ENCODE results near the gene ANKRD11. TPM values are rescaled to one million over a fixed set of nuclear protein-coding genes. Genes with fewer than 3 reads are reported as not detected.
"Not testable (repeated sequence)": the region's sequence is repeated elsewhere in the genome, so short reads cannot be mapped to it uniquely, and the experiment has no call there.

ANKRD11 gene
- total RNA-seq, 1 donor from 2014 or later: 367 TPM

GRCh38 chr16:89383095-89384003 lies 107.0 kb downstream of the ANKRD11 start:
- Mint-ChIP-seq H3K4me1 (ENCODE audit: low read depth, unreplicated experiment) (peaks cover 70% of the 10 kb centered on the region), H3K9me3 (ENCODE audit: unreplicated experiment) (peaks cover 30% of the 10 kb centered on the region), H3K4me3 (ENCODE audit: unreplicated experiment) (peak overlapping the region; percentile 47), H3K36me3 (ENCODE audit: unreplicated experiment) (no peaks in the 10 kb centered on the region), H3K27me3 (ENCODE audit: unreplicated experiment) (peaks cover 34% of the 10 kb centered on the region), H3K27ac (ENCODE audit: unreplicated experiment) (peak overlapping the region; percentile 81)
- TF ChIP-seq CTCF (IDR thresholded peaks at IDR 0.05; ENCODE audit: partially characterized antibody, unreplicated experiment): no peak
- DNase-seq: peak; percentile 54

DNA sequence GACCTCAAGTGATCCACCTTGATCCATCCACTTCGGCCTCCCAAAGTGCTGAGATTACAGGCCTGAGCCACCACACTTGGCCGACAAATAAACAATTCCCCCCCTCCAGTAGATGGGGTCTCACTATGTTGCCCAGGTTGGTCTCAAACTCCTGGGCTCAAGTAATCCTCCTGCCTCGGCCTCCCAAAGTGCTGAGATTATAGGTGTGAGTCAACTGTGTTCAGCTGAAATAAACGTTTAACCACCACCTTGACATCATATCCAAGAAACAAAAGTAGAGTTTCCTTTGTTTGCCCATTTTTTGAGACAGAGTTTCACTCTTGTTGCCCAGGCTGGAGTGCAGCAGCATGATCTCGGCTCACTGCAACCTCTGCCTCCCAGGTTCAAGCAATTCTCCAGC lies 107.8 kb downstream of the ANKRD11 start:
- H3K27ac Mint-ChIP-seq (ENCODE audit: unreplicated experiment): peak overlapping the region; percentile 81
- H3K27me3 Mint-ChIP-seq (ENCODE audit: unreplicated experiment): peaks cover 34% of the 10 kb centered on the region
- not testable (repeated sequence) for H3K4me3 Mint-ChIP-seq (ENCODE audit: unreplicated experiment); H3K36me3 Mint-ChIP-seq (ENCODE audit: unreplicated experiment); DNase-seq
- peaks cover 73% of the 10 kb centered on the region for H3K4me1 Mint-ChIP-seq (ENCODE audit: low read depth, unreplicated experiment)
- peaks cover 28% of the 10 kb centered on the region for H3K9me3 Mint-ChIP-seq (ENCODE audit: unreplicated experiment)

DNA sequence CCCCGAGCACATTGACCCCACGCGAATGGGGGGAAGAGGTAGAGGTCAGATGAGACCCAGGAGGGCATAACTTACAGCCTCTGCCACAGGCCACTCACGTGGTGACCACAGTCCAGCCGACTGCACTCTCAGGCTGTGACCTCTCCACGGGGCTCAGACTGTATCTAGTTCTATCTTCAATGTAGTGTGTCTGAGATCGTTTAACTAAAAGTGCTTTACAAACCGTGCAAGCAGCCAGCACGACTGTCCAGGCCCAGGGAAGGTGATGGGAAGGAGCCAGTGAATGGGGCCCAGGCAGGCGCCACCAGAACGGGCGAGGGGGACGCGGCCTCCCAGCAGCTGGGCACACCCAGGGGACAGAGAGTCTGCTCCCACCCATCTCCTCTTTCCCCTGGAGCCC lies 108.6 kb downstream of the ANKRD11 start:
- Mint-ChIP-seq H3K4me3 (ENCODE audit: unreplicated experiment) (peak overlapping the region; percentile 68), H3K36me3 (ENCODE audit: unreplicated experiment) (no peaks in the 10 kb centered on the region), H3K27ac (ENCODE audit: unreplicated experiment) (peak overlapping the region; percentile 83), H3K9me3 (ENCODE audit: unreplicated experiment) (peaks cover 28% of the 10 kb centered on the region), H3K27me3 (ENCODE audit: unreplicated experiment) (peaks cover 30% of the 10 kb centered on the region), H3K4me1 (ENCODE audit: low read depth, unreplicated experiment) (peaks cover 73% of the 10 kb centered on the region)
- no peak for DNase-seq
- no peak for TF ChIP-seq CTCF (IDR thresholded peaks at IDR 0.05; ENCODE audit: partially characterized antibody, unreplicated experiment)

DNA sequence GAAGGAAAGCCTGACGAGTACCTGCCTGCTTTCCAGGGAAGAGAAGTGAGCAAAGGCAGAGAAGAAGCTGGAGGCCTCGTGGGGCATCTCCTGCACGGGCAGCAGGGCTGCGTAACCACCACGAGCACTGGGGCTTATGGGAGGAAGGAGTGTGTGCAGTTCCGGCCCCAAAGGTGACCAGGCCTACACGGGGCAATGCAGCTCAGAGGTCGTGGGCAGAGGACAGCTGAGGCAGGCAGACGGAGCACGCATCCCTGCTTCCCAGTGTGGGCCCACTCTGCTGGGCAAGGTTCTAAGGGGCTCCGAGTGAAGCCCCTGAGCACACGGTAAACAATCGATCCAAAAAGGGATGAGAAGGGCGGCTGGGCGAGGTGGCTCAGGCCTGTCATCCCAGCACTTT lies 109.7 kb downstream of the ANKRD11 start:
- H3K27me3 Mint-ChIP-seq (ENCODE audit: unreplicated experiment): peaks cover 22% of the 10 kb centered on the region
- H3K36me3 Mint-ChIP-seq (ENCODE audit: unreplicated experiment): no peaks in the 10 kb centered on the region
- no peak for TF ChIP-seq CTCF (IDR thresholded peaks at IDR 0.05; ENCODE audit: partially characterized antibody, unreplicated experiment)
- DNase-seq: no peak
- H3K4me3 Mint-ChIP-seq (ENCODE audit: unreplicated experiment): no peak overlapping the region
- H3K9me3 Mint-ChIP-seq (ENCODE audit: unreplicated experiment): peaks cover 22% of the 10 kb centered on the region
- peak overlapping the region; percentile 50 for H3K27ac Mint-ChIP-seq (ENCODE audit: unreplicated experiment)
- H3K4me1 Mint-ChIP-seq (ENCODE audit: low read depth, unreplicated experiment): peaks cover 65% of the 10 kb centered on the region

DNA sequence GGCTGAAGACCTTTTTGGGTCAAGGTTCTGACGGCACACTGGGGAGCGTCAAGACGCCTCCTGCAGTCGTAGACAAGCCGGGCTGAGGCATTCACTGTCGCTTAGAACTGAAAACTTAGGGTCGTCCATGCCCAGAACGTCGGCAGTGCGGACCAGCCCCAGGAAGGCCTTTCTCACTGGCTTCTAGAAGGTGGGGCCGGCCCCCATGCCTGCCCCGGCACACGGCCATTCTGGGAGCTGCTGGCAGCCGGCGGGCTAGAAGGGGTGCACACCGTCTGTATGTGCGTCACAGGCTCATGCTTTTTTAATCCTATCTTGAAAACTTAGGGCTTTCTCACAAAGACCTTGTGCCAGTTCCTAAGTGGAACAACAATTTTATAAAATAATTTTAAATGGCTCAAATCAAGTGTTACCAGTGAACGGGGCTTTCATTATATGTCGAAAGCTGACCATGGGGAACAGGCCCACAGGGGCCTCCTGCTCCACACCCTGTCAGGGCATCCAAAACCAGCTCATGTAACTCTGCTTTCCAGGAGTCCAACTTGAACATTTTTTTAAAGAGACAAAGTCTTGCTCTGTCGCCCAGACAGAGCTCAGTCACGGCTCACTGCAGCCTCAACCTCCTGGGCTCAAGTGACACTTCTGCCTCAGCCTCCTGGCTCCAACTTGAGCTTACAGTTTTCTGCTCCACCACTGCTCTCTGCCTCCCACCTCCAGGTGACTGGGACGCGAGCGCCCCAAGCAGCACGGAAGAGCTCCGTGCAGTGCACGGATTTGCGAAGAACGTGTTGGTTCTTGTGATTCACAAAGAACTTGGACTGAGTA lies 111.2 kb downstream of the ANKRD11 start:
- peaks cover 68% of the 10 kb centered on the region for H3K4me1 Mint-ChIP-seq (ENCODE audit: low read depth, unreplicated experiment)
- H3K27ac Mint-ChIP-seq (ENCODE audit: unreplicated experiment): peak overlapping the region; percentile 50
- H3K36me3 Mint-ChIP-seq (ENCODE audit: unreplicated experiment): no peaks in the 10 kb centered on the region
- no peak for DNase-seq
- peaks cover 15% of the 10 kb centered on the region for H3K27me3 Mint-ChIP-seq (ENCODE audit: unreplicated experiment)
- H3K4me3 Mint-ChIP-seq (ENCODE audit: unreplicated experiment): peak overlapping the region; percentile 41
- no peak for TF ChIP-seq CTCF (IDR thresholded peaks at IDR 0.05; ENCODE audit: partially characterized antibody, unreplicated experiment)
- H3K9me3 Mint-ChIP-seq (ENCODE audit: unreplicated experiment): peaks cover 19% of the 10 kb centered on the region
